Activated CD8-positive, alpha-beta T cell treated with anti-CD3 and anti-CD28 coated beads for 36 hours (primary cell): ENCODE measurements around the gene INO80C. TPM values are rescaled to one million over a fixed set of nuclear protein-coding genes. Genes with fewer than 3 reads are reported as not detected.

Experiments
- ATAC-seq: fragments of 200-7000 bp; cut with Tn5 transposase; one replicate; pipeline ENCODE4 v1.10.0; 2021; ENCODE audit warnings: mild to moderate bottlenecking, moderate library complexity
- CTCF ChIA-PET: fragments of 350-600 bp; sonication (Branson Sonifier 250); formaldehyde crosslinking; loops from one replicate; lab custom pipeline; 2021; ENCODE audit warnings: antibody characterized with exemption; lab: Charles Lee
- POLR2A ChIA-PET: fragments of 350-600 bp; sonication (Branson Sonifier 250); formaldehyde crosslinking; loops from one replicate; lab custom pipeline; 2021; ENCODE audit warnings: antibody characterized with exemption; lab: Charles Lee
- DNase-seq: peaks from one replicate; pipeline ENCODE4 v3.0.0-alpha.2; 2020
- H3K27ac Mint-ChIP-seq: one replicate; pipeline ENCODE4 v1.8.0; 2021; ENCODE audit warnings: mild to moderate bottlenecking, mixed read lengths
- H3K27me3 Mint-ChIP-seq: one replicate; pipeline ENCODE4 v1.8.0; 2021; ENCODE audit warnings: mixed read lengths
- H3K36me3 Mint-ChIP-seq: one replicate; pipeline ENCODE4 v1.8.0; 2021; ENCODE audit warnings: low read depth, mixed read lengths
- H3K4me1 Mint-ChIP-seq: one replicate; pipeline ENCODE4 v1.8.0; 2021; ENCODE audit warnings: low read depth, mixed read lengths
- H3K4me3 Mint-ChIP-seq: one replicate; pipeline ENCODE4 v1.8.0; 2021; ENCODE audit warnings: mild to moderate bottlenecking, moderate library complexity, mixed read lengths
- H3K9me3 Mint-ChIP-seq: one replicate; pipeline ENCODE4 v1.8.0; 2021; ENCODE audit warnings: mixed read lengths
- CTCF ChIP-seq: fragments of 200-600 bp; IDR thresholded peaks from one replicate; pipeline ENCODE4 v1.8.0; 2022; ENCODE audit warnings: antibody characterized with exemption, mild to moderate bottlenecking
- intact Hi-C: fragments of 100-400 bp; cut with micrococcal nuclease; formaldehyde crosslinking; loops from one replicate; pipeline ENCODE4 v1.10.0; 2022
- total RNA-seq, 2 experiments: library from RNA; stranded (reverse); gene quantifications; one replicate each; pipeline ENCODE4 v1.2.3, GENCODE V29; 2021

INO80C gene
- total RNA-seq, 2 experiments from 2014 or later: 23.3 to 25.9 TPM

DNA sequence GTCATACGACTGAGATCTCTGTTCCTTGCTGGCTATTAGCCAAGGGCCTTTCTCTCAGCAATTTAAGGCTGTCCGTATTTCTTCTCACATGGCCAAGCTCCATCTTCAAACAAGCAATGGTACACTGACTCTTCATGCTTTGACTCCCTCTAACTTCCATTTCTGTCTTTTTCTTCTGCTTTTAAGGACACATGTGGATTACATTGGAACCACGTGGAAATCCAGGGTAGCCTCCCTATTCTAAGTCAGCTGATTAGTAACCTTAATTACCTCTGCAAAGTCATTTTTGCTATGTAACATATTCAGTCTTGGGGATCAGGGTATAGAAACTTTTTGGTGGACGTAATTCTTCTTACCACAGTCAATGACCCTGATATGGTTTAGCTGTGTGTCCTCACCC lies 79.2 kb downstream of the INO80C start:
- H3K36me3 Mint-ChIP-seq: peaks cover 5% of the 10 kb centered on the region
- no peak for TF ChIP-seq CTCF
- ChIA-PET CTCF (no interaction called here), POLR2A (interaction anchor here (0.6 kb wide), 1 partner anchor 1315 kb away, joined by 3 read pairs; no protein-coding TSS in a partner anchor)
- DNase-seq (no peak), ATAC-seq (no peak)
- H3K4me1 Mint-ChIP-seq: peaks cover 18% of the 10 kb centered on the region
- peaks cover 13% of the 10 kb centered on the region for H3K9me3 Mint-ChIP-seq
- no peak overlapping the region for H3K4me3 Mint-ChIP-seq
- no peak overlapping the region for H3K27ac Mint-ChIP-seq
- peaks cover 1% of the 10 kb centered on the region for H3K27me3 Mint-ChIP-seq
- intact Hi-C loops: loop anchor here (5.0 kb wide), 1 partner anchor 159 kb away; no protein-coding TSS in a partner anchor

Other genes with a start within 250 kb of the INO80C start
- 10 to 100 TPM; 20.7 to 22.5 TPM for gene ZSCAN30, start 207.7 kb downstream of the INO80C start, total RNA-seq
- gene ZNF24, start 153.5 kb downstream of the INO80C start, total RNA-seq: 10 to 100 TPM; 42.7 to 45.1 TPM
- under 1 TPM; 0.38 TPM for gene ZNF396, start 120.6 kb downstream of the INO80C start, total RNA-seq
- gene GALNT1, start 83.8 kb upstream of the INO80C start, total RNA-seq: 10 to 100 TPM; 38.2 to 38.8 TPM